Transverse colon (tissue), 4 donors: ENCODE data around the gene SSR3.

ENCODE experiments used
- EP300 ChIP-seq: sonication (generic); formaldehyde crosslinking; IDR thresholded peaks from one replicate; pipeline ENCODE4 v1.6.1; 2017; ENCODE audit warnings: antibody characterized with exemption, low read depth
- POLR2A ChIP-seq: fragments of 450-650 bp; IDR thresholded peaks from one replicate; pipeline ENCODE4 v1.6.1; 2016; ENCODE audit warnings: antibody characterized with exemption, mild to moderate bottlenecking, moderate library complexity
- POLR2AphosphoS5 ChIP-seq, 3 donors: sonication (generic); formaldehyde crosslinking; IDR thresholded peaks; one replicate each; pipeline ENCODE4 v1.6.1; 2016; ENCODE audit warnings: antibody characterized with exemption in 3 of 3
- TF ChIP-seq, protein P1 (sequence below), 5 experiments: fragments of 200-600 bp in 3 of 5; fragments of 450-650 bp in 2 of 5; sonication (generic) in 3 of 5; IDR thresholded peaks; 1 replicate in 2 of 5; 2 replicates in 3 of 5; pipeline ENCODE4 v1.5.1; 2016 to 2017; ENCODE audit warnings: antibody characterized with exemption in 5 of 5, inconsistent platforms in 3 of 5, mild to moderate bottlenecking in 2 of 5, moderate library complexity in 1 of 5

GRCh38 chr3:156543043-156543555 lies 11.8 kb downstream of the SSR3 start:
- TF ChIP-seq, protein P1, sequence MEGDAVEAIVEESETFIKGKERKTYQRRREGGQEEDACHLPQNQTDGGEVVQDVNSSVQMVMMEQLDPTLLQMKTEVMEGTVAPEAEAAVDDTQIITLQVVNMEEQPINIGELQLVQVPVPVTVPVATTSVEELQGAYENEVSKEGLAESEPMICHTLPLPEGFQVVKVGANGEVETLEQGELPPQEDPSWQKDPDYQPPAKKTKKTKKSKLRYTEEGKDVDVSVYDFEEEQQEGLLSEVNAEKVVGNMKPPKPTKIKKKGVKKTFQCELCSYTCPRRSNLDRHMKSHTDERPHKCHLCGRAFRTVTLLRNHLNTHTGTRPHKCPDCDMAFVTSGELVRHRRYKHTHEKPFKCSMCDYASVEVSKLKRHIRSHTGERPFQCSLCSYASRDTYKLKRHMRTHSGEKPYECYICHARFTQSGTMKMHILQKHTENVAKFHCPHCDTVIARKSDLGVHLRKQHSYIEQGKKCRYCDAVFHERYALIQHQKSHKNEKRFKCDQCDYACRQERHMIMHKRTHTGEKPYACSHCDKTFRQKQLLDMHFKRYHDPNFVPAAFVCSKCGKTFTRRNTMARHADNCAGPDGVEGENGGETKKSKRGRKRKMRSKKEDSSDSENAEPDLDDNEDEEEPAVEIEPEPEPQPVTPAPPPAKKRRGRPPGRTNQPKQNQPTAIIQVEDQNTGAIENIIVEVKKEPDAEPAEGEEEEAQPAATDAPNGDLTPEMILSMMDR (IDR thresholded peaks at IDR 0.05): no peak
- TF ChIP-seq POLR2A (no peak), POLR2AphosphoS5 (IDR thresholded peaks at IDR 0.05) (no peak), EP300 (no peak)
